Ovary (tissue), 9 donors: ENCODE measurements around the gene LIPH. TPM values are rescaled to one million over a fixed set of nuclear protein-coding genes. Genes with fewer than 3 reads are reported as not detected.
"Not testable (repeated sequence)": the region's sequence is repeated elsewhere in the genome, so short reads cannot be mapped to it uniquely, and the experiment has no call there.

Source experiments
- DNase-seq, 5 donors: peaks; one replicate each; pipeline ENCODE4 v3.0.0-alpha.2; 2019 to 2020
- H3K27ac ChIP-seq, 2 donors: fragments of 200-600 bp; one replicate each; pipeline versions ENCODE4 v1.5.1 to v1.8.0; 2019 to 2022
- H3K27me3 ChIP-seq: fragments of 200-600 bp; one replicate; pipeline ENCODE4 v1.8.0; 2022
- H3K36me3 ChIP-seq: fragments of 200-600 bp; sonication (generic); one replicate; pipeline ENCODE4 v1.5.1; 2019
- H3K4me1 ChIP-seq: one replicate; pipeline ENCODE4 v1.8.1; 2013; ENCODE audit warnings: mild to moderate bottlenecking, moderate library complexity; ENCODE audit not compliant: insufficient read depth
- H3K4me3 ChIP-seq: fragments of 200-600 bp; sonication (generic); one replicate; pipeline ENCODE4 v1.5.1; 2017
- H3K9me3 ChIP-seq, 2 donors: fragments of 200-600 bp in 1 of 2; sonication (generic) in 1 of 2; one replicate each; pipeline versions ENCODE4 v1.5.1 to v1.8.1; 2013 to 2019; ENCODE audit warnings: mild to moderate bottlenecking in 1 of 2, moderate library complexity in 1 of 2
- CTCF ChIP-seq, 3 donors: fragments of 450-650 bp in 2 of 3; fragments of 200-600 bp in 1 of 3; IDR thresholded peaks; one replicate each; pipeline versions ENCODE4 v1.5.1 to v1.8.0; 2016 to 2022; ENCODE audit warnings: antibody characterized with exemption in 3 of 3, mild to moderate bottlenecking in 1 of 3
- EP300 ChIP-seq: sonication (generic); formaldehyde crosslinking; IDR thresholded peaks from one replicate; pipeline ENCODE4 v1.6.1; 2017; ENCODE audit warnings: antibody characterized with exemption
- POLR2A ChIP-seq: fragments of 450-650 bp; IDR thresholded peaks from one replicate; pipeline ENCODE4 v1.6.1; 2017; ENCODE audit warnings: antibody characterized with exemption, mild to moderate bottlenecking, moderate library complexity
- WGBS, 3 donors: extraction: QIAGEN DNeasy Blood & Tissue Kit in 1 of 3; methylation state at CpG; one replicate each; pipeline versions ENCODE4 v1.1.5 to v1.1.7; 2013 to 2017; 5-methylcytosine and 5-hydroxymethylcytosine counted together
- intact Hi-C, 4 donors: fragments of 100-400 bp; cut with DNase I; formaldehyde crosslinking; loops; one replicate each; pipeline versions ENCODE4 v1.11.0 to v1.15.1; 2022 to 2023
- polyA plus RNA-seq, 2 donors: library from polyadenylated mRNA; stranded (reverse); fragments of 200-250 nt in 1 of 2; fragments of 350-450 nt in 1 of 2; fragmentation: Illumina TruSeq in 1 of 2; extraction: RNeasy Lipid Tissue Mini Kit (QIAGEN cat#74804) in 1 of 2; gene quantifications; one replicate each; pipeline ENCODE4 v1.2.3, GENCODE V29; 2013 to 2014
- total RNA-seq, 7 donors: library from RNA; depleted of rRNA in 2 of 7; stranded (reverse); fragments of >200 nt in 2 of 7; fragmentation: NEBNext Ultra II Directional in 3 of 7; extraction: Animal tissue kit (Norgen Biotek cat#: 25700) in 3 of 7; gene quantifications; one replicate each; pipeline versions ENCODE4 v1.1.0 to v1.2.4, GENCODE V29; 2016 to 2023
- donor health status: DM: no; HTN: no; CAD: no; lungs with moderate emphysema.
- donor health status: DM: no; HTN: no; CAD: no.
- donor health status: Bipolar disorder and iron deficiency.
- donor health status: DM: yes; HTN: yes; CAD: no.
- donor health status: DM: no; HTN: no; CAD: no.
- donor health status: DM: yes; HTN: yes; CAD: no.

The LIPH gene
- total and polyA plus RNA-seq, 9 donors, result 0.12 to 12.1 (median 0.69) TPM; not detected in 2

- no peaks in the 10 kb centered on the region for H3K36me3 ChIP-seq
- H3K27ac ChIP-seq, result no peak overlapping the region
- no peak overlapping the region for H3K4me3 ChIP-seq
- no peak for DNase-seq
- WGBS, 3 donors, result 86 to 94% (median 87%) methylated on average over 3 of the region's 3 CpGs
- H3K9me3 ChIP-seq, result no peaks in the 10 kb centered on the region
- no peak for TF ChIP-seq EP300
- TF ChIP-seq POLR2A, result no peak
- TF ChIP-seq CTCF (IDR thresholded peaks at IDR 0.05), result no peak
- H3K27me3 ChIP-seq, result no peaks in the 10 kb centered on the region
- H3K4me1 ChIP-seq, result no peaks in the 10 kb centered on the region
- intact Hi-C loops, result no loop called here
These were observed 75.1 kb downstream of the LIPH start for GRCh38 chr3:185477316-185477715.

GRCh38 chr3:185474922-185475321, 77.5 kb downstream of the LIPH start:
- H3K9me3 ChIP-seq, H3K36me3 ChIP-seq, H3K4me3 ChIP-seq, H3K27ac ChIP-seq, intact Hi-C loops, H3K4me1 ChIP-seq, H3K27me3 ChIP-seq, DNase-seq: not testable (repeated sequence)
- WGBS, 3 donors, result 96 to 99% (median 97%) methylated on average over 6 of the region's 6 CpGs

GRCh38 chr3:185473290-185473815, 79.0 kb downstream of the LIPH start:
- Histone ChIP-seq H3K36me3 (no peaks in the 10 kb centered on the region), H3K9me3 (no peaks in the 10 kb centered on the region), H3K27ac (no peak overlapping the region), H3K4me3 (no peak overlapping the region), H3K27me3 (no peaks in the 10 kb centered on the region), H3K4me1 (no peaks in the 10 kb centered on the region)
- intact Hi-C loops, result no loop called here
- TF ChIP-seq CTCF (IDR thresholded peaks at IDR 0.05), result no peak
- no peak for TF ChIP-seq EP300
- TF ChIP-seq POLR2A, result no peak
- DNase-seq, result no peak
- WGBS, 3 donors, result 89 to 93% (median 92%) methylated on average over 15 of the region's 15 CpGs

DNA sequence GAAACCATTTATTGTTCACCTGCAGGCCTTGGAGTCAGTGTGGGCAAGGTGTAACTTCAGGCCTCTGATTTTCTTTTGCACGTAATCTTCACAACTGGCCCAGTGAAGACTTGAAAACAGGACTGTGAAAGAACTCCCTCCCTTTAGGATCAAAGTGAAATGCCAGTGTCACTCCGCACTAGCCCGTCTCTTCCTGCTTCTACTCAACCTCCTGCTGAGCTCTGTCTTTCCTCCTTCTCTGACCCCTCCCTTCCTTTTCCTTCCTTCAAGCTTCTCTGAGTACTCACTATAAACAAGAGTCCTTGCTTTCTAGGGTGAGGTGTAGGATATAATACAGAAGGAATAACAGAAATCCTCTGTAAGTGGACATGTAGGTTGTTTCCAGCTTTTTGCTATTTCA, 82.1 kb downstream of the LIPH start:
- H3K4me3 ChIP-seq, result no peak overlapping the region
- TF ChIP-seq CTCF (IDR thresholded peaks at IDR 0.05) (no peak), POLR2A (no peak), EP300 (no peak)
- no peaks in the 10 kb centered on the region for H3K27me3 ChIP-seq
- H3K9me3 ChIP-seq, result no peaks in the 10 kb centered on the region
- no peaks in the 10 kb centered on the region for H3K4me1 ChIP-seq
- 80 to 89% (median 83%) methylated on average over 3 of the region's 3 CpGs for WGBS, 3 donors
- H3K27ac ChIP-seq, result no peak overlapping the region
- no peaks in the 10 kb centered on the region for H3K36me3 ChIP-seq
- no peak for DNase-seq
- intact Hi-C loops, result no loop called here

DNA sequence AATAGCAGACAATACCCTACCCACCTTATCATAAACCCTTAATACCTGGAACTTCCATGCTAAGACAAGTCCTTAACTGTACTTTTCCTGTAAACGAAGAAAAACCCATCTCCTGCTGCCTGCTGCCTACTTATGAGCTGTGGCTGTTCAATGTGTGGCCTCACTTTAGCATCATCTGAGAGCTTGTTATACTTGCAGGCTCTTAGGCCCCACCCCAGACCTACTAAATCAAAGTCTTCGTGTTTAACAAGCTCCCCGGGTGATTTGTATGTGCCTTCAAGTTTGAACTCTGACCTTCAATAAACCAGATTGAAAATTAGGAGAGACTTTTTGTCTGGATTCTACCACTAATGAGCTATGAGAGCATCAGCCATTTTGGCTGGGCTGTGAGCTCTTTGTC, 82.8 kb downstream of the LIPH start:
- no peak for DNase-seq
- Histone ChIP-seq H3K27ac (no peak overlapping the region), H3K27me3 (no peaks in the 10 kb centered on the region), H3K4me1 (no peaks in the 10 kb centered on the region), H3K9me3 (no peaks in the 10 kb centered on the region), H3K4me3 (no peak overlapping the region), H3K36me3 (no peaks in the 10 kb centered on the region)
- WGBS, 3 donors, result 56 to 66% (median 58%) methylated on average over 3 of the region's 3 CpGs
- intact Hi-C loops, result no loop called here
- TF ChIP-seq EP300 (no peak), CTCF (IDR thresholded peaks at IDR 0.05) (no peak), POLR2A (no peak)

GRCh38 chr3:185466123-185466522, 86.3 kb downstream of the LIPH start:
- WGBS, 3 donors, result 91 to 96% (median 95%) methylated on average over 5 of the region's 5 CpGs
- intact Hi-C loops, H3K4me1 ChIP-seq, H3K4me3 ChIP-seq, DNase-seq, H3K36me3 ChIP-seq, H3K27ac ChIP-seq, H3K27me3 ChIP-seq, H3K9me3 ChIP-seq: not testable (repeated sequence)
